SK-N-DZ (cell line): ENCODE data around the gene MGAT5.

Experiments
- DNase-seq: peaks from one replicate; pipeline ENCODE4 v3.0.0-alpha.2; 2015; ENCODE audit warnings: low spot score

MGAT5 gene

GRCh38 chr2:134253117-134253704, 661 bp upstream of the MGAT5 start:
- DNase-seq, result no peak

- DNase-seq, result no peak
Measured at GRCh38 chr2:134254824-134255223, 952 bp downstream of the MGAT5 start.

- DNase-seq, result no peak
Measured at GRCh38 chr2:134256956-134257355, 3.1 kb downstream of the MGAT5 start.

GRCh38 chr2:134257509-134257908, 3.6 kb downstream of the MGAT5 start:
- no peak for DNase-seq

GRCh38 chr2:134257965-134258683, 4.3 kb downstream of the MGAT5 start:
- no peak for DNase-seq

GRCh38 chr2:134258684-134259388, 5.0 kb downstream of the MGAT5 start:
- DNase-seq, result no peak

GRCh38 chr2:134259571-134259970, 5.7 kb downstream of the MGAT5 start:
- no peak for DNase-seq

GRCh38 chr2:134259994-134260393, 6.1 kb downstream of the MGAT5 start:
- no peak for DNase-seq

- DNase-seq, result no peak
Measured at GRCh38 chr2:134260713-134261112, 6.8 kb downstream of the MGAT5 start.

- no peak for DNase-seq
Measured at GRCh38 chr2:134261398-134262131, 7.7 kb downstream of the MGAT5 start.

GRCh38 chr2:134262684-134263083, 8.8 kb downstream of the MGAT5 start:
- DNase-seq, result no peak

- DNase-seq, result no peak
Measured at GRCh38 chr2:134268265-134268664, 14.4 kb downstream of the MGAT5 start.

- no peak for DNase-seq
Measured at GRCh38 chr2:134269230-134269629, 15.4 kb downstream of the MGAT5 start.

- DNase-seq, result no peak
Measured at GRCh38 chr2:134269972-134270735, 16.3 kb downstream of the MGAT5 start.

GRCh38 chr2:134271758-134272157, 17.9 kb downstream of the MGAT5 start:
- no peak for DNase-seq

GRCh38 chr2:134272806-134273205, 18.9 kb downstream of the MGAT5 start:
- peak; percentile 21 for DNase-seq

GRCh38 chr2:134273256-134273983, 19.5 kb downstream of the MGAT5 start:
- no peak for DNase-seq

GRCh38 chr2:134274121-134274520, 20.2 kb downstream of the MGAT5 start:
- DNase-seq, result no peak

- no peak for DNase-seq
Measured at GRCh38 chr2:134275058-134275862, 21.4 kb downstream of the MGAT5 start.
